ENCODE data around the gene CLDN25. TPM values are rescaled to one million over a fixed set of nuclear protein-coding genes. Genes with fewer than 3 reads are reported as not detected.
"Not testable (repeated sequence)": the region's sequence is repeated elsewhere in the genome, so short reads cannot be mapped to it uniquely, and the experiment has no call there.

Gene CLDN25
- total and polyA plus RNA-seq, 2 experiments from 2014 or later, result not detected

DNA sequence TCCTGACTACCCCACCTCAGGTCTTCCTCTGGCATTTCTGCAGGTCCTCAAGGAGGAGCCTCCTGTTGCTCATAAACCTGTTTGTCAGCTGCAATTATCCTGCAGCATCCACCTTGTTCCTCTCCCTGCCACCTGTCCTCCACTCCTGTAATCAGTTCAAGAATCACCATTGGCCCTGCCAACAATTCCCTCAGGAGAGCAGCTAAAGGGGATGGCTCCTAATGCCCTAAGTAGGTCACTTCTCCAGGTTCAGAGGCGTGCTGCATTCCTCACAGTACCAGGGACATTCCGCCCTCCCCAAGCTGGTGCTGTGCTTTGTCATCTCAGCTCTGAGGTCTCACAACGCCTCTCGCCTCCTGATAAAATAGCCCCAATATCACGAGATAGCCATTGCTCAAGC lies 2.1 kb downstream of the CLDN25 start:
- Histone ChIP-seq H3F3A (ENCODE audit: insufficient read depth) (peaks cover 7% of the 10 kb centered on the region; the same call in 1 of the 2 replicates), H3K79me2 (ENCODE audit: insufficient read depth) (no peaks in the 10 kb centered on the region), H3K4me3 (no peak overlapping the region), H4K20me1 (ENCODE audit: insufficient read depth) (no peaks in the 10 kb centered on the region), H3K36me3 (ENCODE audit: low read depth) (no peaks in the 10 kb centered on the region), H3K9ac (no peak overlapping the region), H3K9me2 (ENCODE audit: insufficient read depth) (no peaks in the 10 kb centered on the region), H3K27me3 (replicated peaks; ENCODE audit: insufficient read depth) (peaks cover 20% of the 10 kb centered on the region; the same call in 1 of the 2 replicates), H3K27ac (no peak overlapping the region), H3K9me3 (ENCODE audit: low read depth) (no peaks in the 10 kb centered on the region), H3K4me1 (ENCODE audit: insufficient read depth) (peaks cover 3% of the 10 kb centered on the region), H3K4me2 (ENCODE audit: unreplicated experiment) (no peak overlapping the region), H2AFZ (no peak overlapping the region)
- TF ChIP-seq EZH2phosphoT487 (IDR thresholded peaks at IDR 0.05; ENCODE audit: insufficient read depth, low read depth) (no peak), EZH2 (IDR thresholded peaks at IDR 0.05; ENCODE audit: insufficient read depth, poor library complexity, severe bottlenecking) (no peak)
- WGBS, 2 experiments (ENCODE audit: low coverage in 1 of 2, low lambda C conversion rate in 2 of 2, missing lambda C conversion rate in 2 of 2), result 55 to 57% methylated on average over 5 of the region's 5 CpGs
- in situ Hi-C loops (cut with MboI), result no loop called here
- no peak for DNase-seq

DNA sequence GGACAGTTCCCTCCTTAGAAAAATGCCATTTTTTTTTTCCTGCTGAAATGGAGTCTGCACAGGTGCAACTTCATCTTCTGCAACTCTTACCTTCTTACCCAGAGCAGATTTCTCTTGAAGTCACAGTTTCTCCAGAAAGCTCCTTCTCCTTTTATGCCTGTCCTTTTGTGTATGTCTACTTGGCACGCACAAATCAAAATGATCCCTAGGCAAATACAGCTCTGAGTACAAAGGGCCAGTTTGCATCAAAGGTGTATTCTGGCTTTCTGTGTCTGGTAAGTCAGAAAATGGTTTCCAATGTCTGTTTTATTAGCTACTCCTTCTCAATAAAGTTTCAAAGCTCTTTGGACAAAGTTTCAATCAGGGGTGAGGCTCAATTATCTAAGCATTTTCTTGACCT lies 2.5 kb downstream of the CLDN25 start:
- no peak overlapping the region for H3K27ac ChIP-seq
- H3F3A ChIP-seq (ENCODE audit: insufficient read depth), result peaks cover 7% of the 10 kb centered on the region; the same call in 1 of the 2 replicates
- 60 to 73% methylated on average over 1 of the region's 1 CpG for WGBS, 2 experiments (ENCODE audit: low coverage in 1 of 2, low lambda C conversion rate in 2 of 2, missing lambda C conversion rate in 2 of 2)
- no peaks in the 10 kb centered on the region for H3K9me3 ChIP-seq (ENCODE audit: low read depth)
- H3K4me2 ChIP-seq (ENCODE audit: unreplicated experiment), result no peak overlapping the region
- H4K20me1 ChIP-seq (ENCODE audit: insufficient read depth), result no peaks in the 10 kb centered on the region
- H3K36me3 ChIP-seq (ENCODE audit: low read depth), result no peaks in the 10 kb centered on the region
- no peak overlapping the region for H2AFZ ChIP-seq
- in situ Hi-C loops (cut with MboI), result no loop called here
- no peak overlapping the region for H3K9ac ChIP-seq
- DNase-seq, result no peak
- no peak overlapping the region for H3K4me3 ChIP-seq
- peaks cover 3% of the 10 kb centered on the region for H3K4me1 ChIP-seq (ENCODE audit: insufficient read depth)
- TF ChIP-seq EZH2 (IDR thresholded peaks at IDR 0.05; ENCODE audit: insufficient read depth, poor library complexity, severe bottlenecking), result no peak
- TF ChIP-seq EZH2phosphoT487 (IDR thresholded peaks at IDR 0.05; ENCODE audit: insufficient read depth, low read depth), result no peak
- peaks cover 18% of the 10 kb centered on the region; the same call in 1 of the 2 replicates for H3K27me3 ChIP-seq (replicated peaks; ENCODE audit: insufficient read depth)
- H3K79me2 ChIP-seq (ENCODE audit: insufficient read depth), result no peaks in the 10 kb centered on the region
- H3K9me2 ChIP-seq (ENCODE audit: insufficient read depth), result no peaks in the 10 kb centered on the region

DNA sequence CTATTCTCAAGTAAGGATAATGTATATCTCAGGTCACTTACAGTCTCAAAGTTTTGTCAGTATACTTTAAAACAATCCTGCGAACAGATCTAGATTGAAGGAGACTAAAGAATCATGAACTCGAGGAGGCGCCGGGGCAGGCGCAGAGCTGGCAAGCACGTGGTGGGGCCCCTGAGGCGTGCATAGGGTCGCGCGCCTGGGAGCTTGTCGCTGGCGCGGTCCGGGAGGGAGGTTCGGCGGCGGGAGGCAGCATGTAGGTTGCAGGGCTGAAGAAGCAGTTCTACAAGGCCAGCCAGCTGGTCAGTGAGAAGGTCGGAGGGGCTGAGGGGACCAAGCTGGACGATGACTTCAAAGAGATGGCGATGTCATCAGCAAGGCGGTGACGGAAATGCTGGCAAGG lies 9.4 kb downstream of the CLDN25 start:
- H3K9me2 ChIP-seq (ENCODE audit: insufficient read depth); in situ Hi-C loops (cut with MboI); H3K4me1 ChIP-seq (ENCODE audit: insufficient read depth); H3K9me3 ChIP-seq (ENCODE audit: low read depth); H3K27ac ChIP-seq; H3K9ac ChIP-seq; H3K4me3 ChIP-seq; H3F3A ChIP-seq (ENCODE audit: insufficient read depth); H3K36me3 ChIP-seq (ENCODE audit: low read depth); DNase-seq; H4K20me1 ChIP-seq (ENCODE audit: insufficient read depth); H2AFZ ChIP-seq; H3K4me2 ChIP-seq (ENCODE audit: unreplicated experiment); H3K79me2 ChIP-seq (ENCODE audit: insufficient read depth); H3K27me3 ChIP-seq (replicated peaks; ENCODE audit: insufficient read depth): not testable (repeated sequence)
- WGBS, 2 experiments (ENCODE audit: low coverage in 1 of 2, low lambda C conversion rate in 2 of 2, missing lambda C conversion rate in 2 of 2), result 81 to 84% methylated on average over 21 to 22 of the region's 22 CpGs

DNA sequence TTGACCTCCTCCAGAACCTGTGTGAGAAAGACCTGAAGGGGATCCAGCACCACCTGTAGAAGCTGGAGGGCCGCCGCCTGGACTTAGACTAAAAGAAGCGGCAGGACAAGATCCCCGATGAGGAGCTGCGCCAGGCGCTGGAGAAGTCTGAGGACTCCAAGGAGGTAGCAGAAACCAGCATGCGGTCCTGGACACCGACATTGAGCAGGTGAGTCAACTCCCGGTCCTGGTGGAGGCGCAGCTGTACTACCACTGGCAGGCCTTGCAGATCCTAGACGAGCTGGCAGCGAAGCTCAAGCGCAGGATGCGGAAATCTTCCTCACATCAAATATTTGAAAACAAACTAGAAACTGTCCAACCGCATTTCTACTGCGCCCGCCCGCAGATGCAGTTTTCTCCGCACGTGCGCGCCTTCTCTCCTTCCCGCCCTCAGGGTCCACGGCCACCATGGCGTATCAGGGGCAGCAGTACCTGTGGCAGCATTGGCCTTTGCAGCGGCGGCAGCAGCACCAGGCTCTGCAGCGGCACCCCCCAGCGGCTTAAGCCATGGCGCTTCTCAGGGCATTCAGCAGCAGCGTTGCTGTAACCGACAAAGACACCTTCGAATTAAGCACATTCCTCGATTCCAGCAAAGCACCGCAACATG lies 10.2 kb downstream of the CLDN25 start:
- no peaks in the 10 kb centered on the region for H3K4me1 ChIP-seq (ENCODE audit: insufficient read depth)
- H3K9me2 ChIP-seq (ENCODE audit: insufficient read depth), result no peaks in the 10 kb centered on the region
- TF ChIP-seq EZH2 (IDR thresholded peaks at IDR 0.05; ENCODE audit: insufficient read depth, poor library complexity, severe bottlenecking) (no peak), EZH2phosphoT487 (IDR thresholded peaks at IDR 0.05; ENCODE audit: insufficient read depth, low read depth) (no peak)
- H3K4me3 ChIP-seq, result no peak overlapping the region
- no peaks in the 10 kb centered on the region for H3F3A ChIP-seq (ENCODE audit: insufficient read depth)
- H3K36me3 ChIP-seq (ENCODE audit: low read depth), result no peaks in the 10 kb centered on the region
- no peaks in the 10 kb centered on the region for H3K9me3 ChIP-seq (ENCODE audit: low read depth)
- no peaks in the 10 kb centered on the region for H4K20me1 ChIP-seq (ENCODE audit: insufficient read depth)
- no peak for DNase-seq
- peaks cover 5% of the 10 kb centered on the region for H3K27me3 ChIP-seq (replicated peaks; ENCODE audit: insufficient read depth)
- H3K4me2 ChIP-seq (ENCODE audit: unreplicated experiment), result no peak overlapping the region
- no peaks in the 10 kb centered on the region for H3K79me2 ChIP-seq (ENCODE audit: insufficient read depth)
- in situ Hi-C loops (cut with MboI), result no loop called here
- no peak overlapping the region for H3K9ac ChIP-seq
- WGBS, 2 experiments (ENCODE audit: low coverage in 1 of 2, low lambda C conversion rate in 2 of 2, missing lambda C conversion rate in 2 of 2), result 91% methylated on average over 34 to 35 of the region's 35 CpGs
- no peak overlapping the region for H2AFZ ChIP-seq
- H3K27ac ChIP-seq, result no peak overlapping the region
